Stimulated activated CD4-positive, alpha-beta T cell treated with anti-CD3 and anti-CD28 coated beads, Interleukin-2, amount 100 ng/mL, for 48 hours (primary cell): ENCODE results near the gene EHD3.

ENCODE experiments used
- DNase-seq, 2 donors: peaks; one replicate each; pipeline ENCODE4 v3.0.0-alpha.2; 2020

The EHD3 gene

GRCh38 chr2:31237348-31238017 lies 3.5 kb downstream of the EHD3 start:
- no peak for DNase-seq

GRCh38 chr2:31238126-31238905 lies 4.4 kb downstream of the EHD3 start:
- no peak for DNase-seq

DNA sequence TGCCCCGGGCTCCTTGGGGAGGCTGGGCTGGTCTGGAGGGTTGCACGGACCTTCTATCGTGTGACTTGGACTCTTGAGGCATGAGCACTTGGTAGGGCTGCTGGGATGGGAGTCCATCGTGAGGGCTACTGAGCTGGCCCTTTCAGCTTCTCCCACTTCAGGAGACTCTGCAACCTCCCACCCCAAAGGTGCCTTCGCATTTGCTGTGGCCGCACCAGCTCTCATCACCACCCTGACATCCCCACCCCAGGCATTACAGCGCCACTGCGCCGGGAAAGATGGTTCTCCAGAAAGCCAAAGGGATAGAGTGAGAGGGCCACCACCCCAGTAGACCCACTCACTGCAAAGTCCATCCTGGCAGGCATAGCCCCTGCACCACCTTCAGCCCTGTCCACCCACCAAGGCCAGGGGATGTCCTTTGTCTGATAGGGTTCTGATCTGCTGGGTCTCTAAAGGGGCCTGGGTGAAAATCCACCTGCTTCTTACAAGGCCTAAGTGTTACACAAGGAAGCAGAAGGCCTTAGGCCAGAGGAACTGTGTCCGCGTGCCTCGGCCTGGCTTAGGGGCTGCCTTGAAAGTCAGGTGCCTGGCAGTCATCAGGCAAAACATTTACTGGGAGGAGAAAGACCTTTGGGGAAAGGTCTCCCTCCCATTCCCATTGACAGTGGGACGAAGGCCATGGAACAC lies 5.1 kb downstream of the EHD3 start:
- DNase-seq = no peak

DNA sequence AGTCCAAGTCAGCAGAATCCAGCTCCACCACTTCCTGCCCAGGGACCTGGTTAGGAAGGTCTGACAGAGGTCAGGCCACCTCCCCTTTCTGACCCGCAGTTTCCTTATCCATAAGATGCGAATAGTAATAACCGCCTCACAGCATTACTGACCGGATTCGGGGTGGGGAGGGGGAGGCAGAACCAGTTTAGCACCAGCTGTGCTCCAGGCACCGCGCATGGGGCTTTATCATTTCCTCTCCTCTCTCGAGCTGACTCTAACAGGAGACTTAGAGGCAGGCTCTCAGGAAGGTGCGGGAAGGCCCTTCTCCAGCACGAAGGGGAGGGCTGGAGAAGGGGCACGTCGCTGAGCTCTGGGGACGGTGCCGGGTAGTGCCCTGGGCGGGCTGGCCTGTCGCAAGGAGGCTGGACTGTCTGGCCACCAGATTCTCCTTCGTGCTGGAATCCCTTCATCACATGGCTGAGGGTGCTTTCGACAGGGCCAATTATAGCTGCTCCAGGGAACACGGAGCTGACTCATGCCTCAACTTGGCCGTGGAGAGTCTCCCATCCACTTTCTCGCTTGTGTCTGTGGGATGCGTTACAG lies 5.7 kb downstream of the EHD3 start:
- DNase-seq = no peak

DNA sequence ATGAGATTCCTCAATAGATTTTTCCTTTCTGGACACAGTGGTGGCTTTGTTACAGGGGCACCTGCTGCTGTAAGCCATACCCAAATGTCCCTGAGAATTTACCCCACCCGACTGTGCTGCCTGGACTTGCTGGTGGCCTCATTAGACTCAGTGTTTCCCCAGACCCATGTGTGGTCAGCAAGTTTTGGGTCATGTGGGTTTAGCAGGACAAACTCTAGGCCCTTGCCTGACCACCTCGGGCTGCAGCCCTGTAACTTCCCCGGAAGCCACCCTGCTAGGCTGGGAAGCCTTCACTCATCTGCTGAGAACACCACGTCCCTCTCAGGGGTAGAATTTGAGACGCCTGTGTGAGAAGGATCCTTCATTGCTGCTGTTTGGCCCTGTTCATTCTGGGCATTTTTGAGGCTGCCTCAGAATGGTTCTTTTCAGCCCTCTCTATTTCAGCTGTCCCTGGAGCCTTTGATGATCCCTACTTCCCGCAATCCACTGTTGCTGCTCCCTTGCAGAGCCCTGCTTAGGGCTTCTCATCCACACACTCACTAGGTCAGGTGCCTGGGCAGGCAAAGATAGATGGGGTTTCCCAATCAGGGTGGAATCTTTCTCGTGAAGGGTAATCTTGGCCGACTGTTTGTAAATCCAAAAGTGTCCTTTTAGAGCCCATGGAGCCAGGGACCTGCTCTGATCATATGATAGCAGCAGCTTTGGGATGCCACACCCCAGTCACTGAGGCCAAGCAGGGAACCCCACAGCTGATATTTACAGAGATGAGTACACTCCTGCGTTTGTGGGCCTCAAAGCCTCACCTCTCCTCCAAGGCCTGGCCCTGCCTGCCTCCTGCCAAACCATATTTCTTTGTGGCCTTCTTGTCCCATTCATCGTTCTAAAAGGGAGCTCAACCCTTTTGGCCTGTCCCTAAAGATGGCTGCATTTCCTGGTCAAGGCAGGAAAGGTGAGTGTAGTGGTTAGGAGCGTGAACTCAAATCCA lies 6.7 kb downstream of the EHD3 start:
- no peak for DNase-seq

DNA sequence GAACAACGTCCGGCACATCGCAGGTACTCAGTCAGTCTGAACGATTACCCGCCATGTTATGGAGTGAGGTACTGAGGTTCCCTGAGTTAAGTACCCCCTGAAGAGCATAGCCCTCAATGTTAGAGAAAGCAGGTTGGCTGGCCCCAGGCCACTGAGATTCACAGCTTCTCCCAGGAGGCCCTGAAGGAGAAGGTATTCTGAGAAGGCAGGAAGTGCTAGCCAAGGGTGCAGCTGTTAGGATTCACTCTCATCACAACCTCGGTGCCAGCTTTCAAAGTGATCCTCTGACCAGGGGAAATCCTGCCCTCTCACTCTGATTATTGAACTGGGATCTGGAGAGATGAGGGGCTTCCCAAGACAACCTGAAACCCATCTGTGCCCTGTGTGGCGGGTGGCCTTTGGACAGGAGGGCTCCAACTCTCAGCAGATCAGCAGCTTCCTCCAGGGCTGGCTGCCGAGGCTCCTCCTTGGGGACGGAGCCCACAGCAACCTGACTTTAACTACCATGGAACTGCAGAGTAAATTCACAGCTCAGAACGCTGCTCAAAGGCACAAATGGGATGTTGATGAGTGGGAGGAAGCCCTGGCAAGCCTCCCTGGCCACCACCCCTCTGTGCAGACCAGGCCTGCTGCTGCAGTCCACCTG lies 7.8 kb downstream of the EHD3 start:
- no peak for DNase-seq

DNA sequence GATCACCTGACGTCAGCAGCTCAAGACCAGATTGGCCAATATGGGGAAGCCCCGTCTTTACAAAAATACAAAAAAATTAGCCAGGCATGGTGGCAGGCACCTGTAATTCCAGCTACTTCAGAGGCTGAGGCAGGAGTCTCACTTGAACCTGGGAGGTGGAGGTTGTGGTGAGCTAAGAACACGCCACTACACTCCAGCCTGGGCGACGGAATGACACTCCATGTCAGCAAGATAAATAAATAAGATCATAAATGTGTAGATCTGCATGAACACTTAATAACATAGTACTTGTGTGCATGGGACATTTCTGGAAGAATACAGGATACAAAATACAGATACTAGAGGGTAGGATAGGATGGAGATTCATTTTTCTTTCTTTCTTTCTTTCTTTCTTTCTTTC lies 9.1 kb downstream of the EHD3 start:
- DNase-seq = no peak

DNA sequence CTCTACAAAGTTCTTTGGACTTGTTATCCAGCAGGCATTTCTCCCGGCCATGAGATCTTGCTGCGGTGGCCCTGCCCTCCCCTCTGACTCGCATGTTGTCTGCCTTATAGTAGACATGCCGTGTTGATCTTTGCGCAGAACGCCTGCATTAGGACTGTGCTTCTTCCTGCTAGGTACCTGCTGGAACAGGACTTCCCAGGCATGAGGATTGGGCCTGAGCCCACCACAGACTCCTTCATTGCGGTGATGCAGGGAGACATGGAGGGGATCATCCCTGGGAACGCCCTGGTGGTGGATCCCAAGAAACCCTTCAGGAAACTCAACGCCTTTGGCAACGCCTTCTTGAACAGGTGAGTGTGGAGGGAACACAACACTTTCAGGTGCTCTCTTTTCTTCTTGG lies 10.1 kb downstream of the EHD3 start:
- DNase-seq = no peak

- no peak for DNase-seq
These were observed 12.4 kb downstream of the EHD3 start for GRCh38 chr2:31246184-31246852.

DNA sequence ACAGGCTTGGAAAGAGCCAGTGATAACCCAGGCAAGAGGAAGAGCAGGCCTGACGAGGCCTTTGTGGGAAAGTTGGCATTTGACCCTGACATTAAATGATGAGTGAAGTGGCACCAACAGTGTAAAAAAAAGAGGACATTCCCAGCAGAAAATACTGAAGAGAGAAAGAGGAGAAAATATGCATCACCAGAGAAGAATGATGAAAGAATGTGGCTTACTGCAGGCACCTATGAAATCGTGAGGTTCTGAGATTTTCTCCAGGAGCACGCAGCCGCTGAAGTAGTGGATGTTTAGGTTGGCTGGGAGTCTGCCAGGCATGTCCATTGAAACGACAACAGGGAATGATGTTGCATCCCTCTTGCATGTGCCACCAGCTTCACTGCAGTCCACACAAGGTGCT lies 13.8 kb downstream of the EHD3 start:
- DNase-seq = no peak

- DNase-seq = no peak
These were observed 14.2 kb downstream of the EHD3 start for GRCh38 chr2:31248139-31248538.

DNA sequence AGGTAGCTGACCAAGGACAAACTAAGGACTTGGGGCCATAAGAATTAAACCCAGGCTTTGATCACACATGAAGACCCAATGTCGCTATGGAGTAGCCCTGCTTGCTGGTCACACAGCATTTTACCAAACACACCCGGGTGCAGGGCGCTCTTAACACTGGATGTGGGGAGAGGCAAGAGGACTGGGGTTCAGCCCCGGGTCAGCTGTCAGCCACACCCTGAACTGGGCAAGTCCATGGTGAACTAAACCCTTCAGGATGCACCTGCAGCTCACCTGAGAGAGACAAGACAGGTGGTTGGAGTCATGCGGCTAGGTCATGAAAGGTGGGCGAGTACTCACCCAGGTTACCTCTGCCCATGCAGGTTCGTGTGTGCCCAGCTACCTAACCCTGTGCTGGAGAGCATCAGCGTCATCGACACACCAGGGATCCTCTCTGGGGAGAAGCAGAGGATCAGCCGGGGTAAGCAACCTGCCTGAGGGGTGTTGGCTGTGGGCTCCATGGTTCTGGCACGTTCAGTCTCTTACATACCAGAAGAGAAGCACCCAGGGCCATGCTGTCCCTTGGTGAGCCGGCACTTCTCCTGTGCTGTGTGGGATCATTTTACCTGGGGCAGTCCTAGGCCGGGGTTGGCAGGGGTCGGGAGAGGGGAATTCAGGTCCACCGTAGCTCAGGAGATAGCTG lies 15.2 kb downstream of the EHD3 start:
- no peak for DNase-seq

DNA sequence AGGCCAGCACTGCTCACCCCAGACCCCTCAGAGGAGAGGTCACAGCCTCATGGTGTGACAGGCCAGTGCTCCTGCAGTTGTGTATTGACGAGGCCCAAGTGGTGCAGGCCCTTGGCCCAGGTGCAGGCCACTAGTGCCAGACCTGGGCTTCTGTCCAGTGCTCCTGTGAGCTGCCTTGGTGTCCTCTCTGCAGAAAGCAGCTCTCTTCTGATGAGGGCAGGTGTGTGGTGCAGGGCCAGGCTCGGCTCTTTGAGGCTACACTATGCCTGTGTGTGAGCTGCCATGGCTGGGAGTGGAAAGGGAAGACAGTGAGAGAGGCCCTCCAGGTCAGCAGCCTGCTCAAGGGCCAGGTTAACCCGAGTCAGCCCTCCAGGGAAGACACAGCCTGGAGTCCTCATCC lies 17.1 kb downstream of the EHD3 start:
- DNase-seq = no peak

- no peak for DNase-seq
These were observed 17.9 kb downstream of the EHD3 start for GRCh38 chr2:31251851-31252250.

- DNase-seq = no peak
These were observed 19.6 kb downstream of the EHD3 start for GRCh38 chr2:31253356-31254131.

- DNase-seq = no peak
These were observed 20.6 kb downstream of the EHD3 start for GRCh38 chr2:31254237-31255203.

- DNase-seq = no peak
These were observed 22.1 kb downstream of the EHD3 start for GRCh38 chr2:31255911-31256571.
